H1 (cell line): ENCODE data around the gene PARP1.

Experiments used
- CREB1 ChIP-seq: IDR thresholded peaks from 2 replicates; pipeline ENCODE4 v1.6.1; 2012; ENCODE audit warnings: inconsistent platforms
- GABPA ChIP-seq: IDR thresholded peaks from 2 replicates; pipeline ENCODE4 v1.6.1; 2011; ENCODE audit warnings: mild to moderate bottlenecking, low read length, moderate library complexity, borderline replicate concordance; ENCODE audit not compliant: insufficient read depth
- GTF2F1 ChIP-seq: IDR thresholded peaks from 2 replicates; pipeline ENCODE4 v1.6.1; 2012; ENCODE audit warnings: low read depth, low read length, improper control_type of control experiment, borderline replicate concordance
- KDM5A ChIP-seq: fragments of 200-600 bp; IDR thresholded peaks from 2 replicates; pipeline ENCODE4 v1.7.1; 2012; ENCODE audit warnings: mild to moderate bottlenecking, low read length, inconsistent platforms, mixed read lengths
- POLR2A ChIP-seq, 2 experiments: IDR thresholded peaks; 1 replicate in 1 of 2; 2 replicates in 1 of 2; pipeline ENCODE4 v1.6.1; 2011; ENCODE audit warnings: low read depth in 2 of 2, low read length in 2 of 2, mild to moderate bottlenecking in 2 of 2; ENCODE audit errors: control extremely low read depth in 1 of 2
- POLR2AphosphoS5 ChIP-seq: IDR thresholded peaks from 2 replicates; pipeline ENCODE4 v1.6.1; 2011; ENCODE audit warnings: low read depth, low read length
- RAD21 ChIP-seq, 2 experiments: IDR thresholded peaks in 1 of 2; conservative IDR thresholded peaks in 1 of 2; 2 replicates each; pipeline ENCODE4 v1.6.1; 2011; ENCODE audit warnings: low read depth in 2 of 2, low read length in 2 of 2, improper control_type of control experiment in 1 of 2, inconsistent platforms in 1 of 2, mild to moderate bottlenecking in 1 of 2, moderate library complexity in 1 of 2
- RFX5 ChIP-seq: IDR thresholded peaks from 2 replicates; pipeline ENCODE4 v1.6.1; 2011; ENCODE audit warnings: low read depth, low read length, improper control_type of control experiment, borderline replicate concordance
- ZNF274 ChIP-seq: IDR thresholded peaks from 2 replicates; pipeline ENCODE4 v1.7.0; 2012; ENCODE audit warnings: low read length, borderline replicate concordance; ENCODE audit errors: extremely low read depth
- TF ChIP-seq, protein P1 (sequence below): IDR thresholded peaks from 2 replicates; pipeline ENCODE4 v1.6.1; 2012; ENCODE audit warnings: inconsistent platforms
- TF ChIP-seq, protein P2 (sequence below): fragments of 300-600 bp; sonication (generic); IDR thresholded peaks from 2 replicates; pipeline ENCODE4 v1.7.1; 2012; ENCODE audit warnings: low read length, moderate library complexity, mild to moderate bottlenecking, inconsistent platforms; ENCODE audit not compliant: insufficient replicate concordance
- TF ChIP-seq, protein P3 (sequence below), 3 experiments: IDR thresholded peaks; 1 replicate in 2 of 3; 2 replicates in 1 of 3; pipeline versions ENCODE4 v1.5.1 to v1.6.1; 2011; ENCODE audit warnings: low read length in 3 of 3, mild to moderate bottlenecking in 3 of 3, inconsistent platforms in 2 of 3, low read depth in 1 of 3, moderate library complexity in 1 of 3; ENCODE audit not compliant: insufficient read depth in 1 of 3; ENCODE audit errors: control extremely low read depth in 1 of 3
- TF ChIP-seq, protein P4 (sequence below): IDR thresholded peaks from 2 replicates; pipeline ENCODE4 v1.6.1; 2011; ENCODE audit warnings: low read length, improper control_type of control experiment

DNA sequence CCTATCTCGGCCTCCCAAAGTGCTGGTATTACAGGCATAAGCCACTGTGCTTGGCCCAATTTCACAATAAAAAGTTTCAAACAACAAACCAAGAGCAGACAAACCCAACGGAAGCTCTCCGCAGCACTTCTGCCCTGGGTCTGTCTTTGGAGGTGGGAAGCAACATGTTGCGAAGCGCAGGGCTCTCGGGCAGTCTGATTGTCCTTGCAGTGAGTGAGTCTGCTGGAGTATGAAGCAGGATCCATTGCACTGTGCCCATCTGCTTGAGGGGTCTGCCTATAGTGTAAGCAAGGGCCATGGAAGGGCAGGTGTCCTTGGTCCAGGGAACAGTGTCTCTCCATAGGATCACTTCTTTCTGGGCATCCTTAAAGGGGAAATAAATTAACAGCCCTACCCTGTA is 14.6 kb upstream of the PARP1 start:
- TF ChIP-seq KDM5A (no peak), POLR2AphosphoS5 (no peak), POLR2A (IDR thresholded peaks at IDR 0.05; ENCODE audit: control extremely low read depth in 1 of 2, low read depth in 2 of 2, low read length in 2 of 2) (no peak), GTF2F1 (no peak), RFX5 (no peak), ZNF274 (no peak), GABPA (no peak), RAD21 (IDR thresholded peaks at IDR 0.05 in 1 of 2, conservative IDR thresholded peaks at IDR 0.05 in 1 of 2; ENCODE audit: low read depth in 2 of 2, low read length in 2 of 2) (no peak), CREB1 (no peak)
- TF ChIP-seq, protein P1, sequence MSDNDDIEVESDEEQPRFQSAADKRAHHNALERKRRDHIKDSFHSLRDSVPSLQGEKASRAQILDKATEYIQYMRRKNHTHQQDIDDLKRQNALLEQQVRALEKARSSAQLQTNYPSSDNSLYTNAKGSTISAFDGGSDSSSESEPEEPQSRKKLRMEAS = no peak
- TF ChIP-seq, protein P2, sequence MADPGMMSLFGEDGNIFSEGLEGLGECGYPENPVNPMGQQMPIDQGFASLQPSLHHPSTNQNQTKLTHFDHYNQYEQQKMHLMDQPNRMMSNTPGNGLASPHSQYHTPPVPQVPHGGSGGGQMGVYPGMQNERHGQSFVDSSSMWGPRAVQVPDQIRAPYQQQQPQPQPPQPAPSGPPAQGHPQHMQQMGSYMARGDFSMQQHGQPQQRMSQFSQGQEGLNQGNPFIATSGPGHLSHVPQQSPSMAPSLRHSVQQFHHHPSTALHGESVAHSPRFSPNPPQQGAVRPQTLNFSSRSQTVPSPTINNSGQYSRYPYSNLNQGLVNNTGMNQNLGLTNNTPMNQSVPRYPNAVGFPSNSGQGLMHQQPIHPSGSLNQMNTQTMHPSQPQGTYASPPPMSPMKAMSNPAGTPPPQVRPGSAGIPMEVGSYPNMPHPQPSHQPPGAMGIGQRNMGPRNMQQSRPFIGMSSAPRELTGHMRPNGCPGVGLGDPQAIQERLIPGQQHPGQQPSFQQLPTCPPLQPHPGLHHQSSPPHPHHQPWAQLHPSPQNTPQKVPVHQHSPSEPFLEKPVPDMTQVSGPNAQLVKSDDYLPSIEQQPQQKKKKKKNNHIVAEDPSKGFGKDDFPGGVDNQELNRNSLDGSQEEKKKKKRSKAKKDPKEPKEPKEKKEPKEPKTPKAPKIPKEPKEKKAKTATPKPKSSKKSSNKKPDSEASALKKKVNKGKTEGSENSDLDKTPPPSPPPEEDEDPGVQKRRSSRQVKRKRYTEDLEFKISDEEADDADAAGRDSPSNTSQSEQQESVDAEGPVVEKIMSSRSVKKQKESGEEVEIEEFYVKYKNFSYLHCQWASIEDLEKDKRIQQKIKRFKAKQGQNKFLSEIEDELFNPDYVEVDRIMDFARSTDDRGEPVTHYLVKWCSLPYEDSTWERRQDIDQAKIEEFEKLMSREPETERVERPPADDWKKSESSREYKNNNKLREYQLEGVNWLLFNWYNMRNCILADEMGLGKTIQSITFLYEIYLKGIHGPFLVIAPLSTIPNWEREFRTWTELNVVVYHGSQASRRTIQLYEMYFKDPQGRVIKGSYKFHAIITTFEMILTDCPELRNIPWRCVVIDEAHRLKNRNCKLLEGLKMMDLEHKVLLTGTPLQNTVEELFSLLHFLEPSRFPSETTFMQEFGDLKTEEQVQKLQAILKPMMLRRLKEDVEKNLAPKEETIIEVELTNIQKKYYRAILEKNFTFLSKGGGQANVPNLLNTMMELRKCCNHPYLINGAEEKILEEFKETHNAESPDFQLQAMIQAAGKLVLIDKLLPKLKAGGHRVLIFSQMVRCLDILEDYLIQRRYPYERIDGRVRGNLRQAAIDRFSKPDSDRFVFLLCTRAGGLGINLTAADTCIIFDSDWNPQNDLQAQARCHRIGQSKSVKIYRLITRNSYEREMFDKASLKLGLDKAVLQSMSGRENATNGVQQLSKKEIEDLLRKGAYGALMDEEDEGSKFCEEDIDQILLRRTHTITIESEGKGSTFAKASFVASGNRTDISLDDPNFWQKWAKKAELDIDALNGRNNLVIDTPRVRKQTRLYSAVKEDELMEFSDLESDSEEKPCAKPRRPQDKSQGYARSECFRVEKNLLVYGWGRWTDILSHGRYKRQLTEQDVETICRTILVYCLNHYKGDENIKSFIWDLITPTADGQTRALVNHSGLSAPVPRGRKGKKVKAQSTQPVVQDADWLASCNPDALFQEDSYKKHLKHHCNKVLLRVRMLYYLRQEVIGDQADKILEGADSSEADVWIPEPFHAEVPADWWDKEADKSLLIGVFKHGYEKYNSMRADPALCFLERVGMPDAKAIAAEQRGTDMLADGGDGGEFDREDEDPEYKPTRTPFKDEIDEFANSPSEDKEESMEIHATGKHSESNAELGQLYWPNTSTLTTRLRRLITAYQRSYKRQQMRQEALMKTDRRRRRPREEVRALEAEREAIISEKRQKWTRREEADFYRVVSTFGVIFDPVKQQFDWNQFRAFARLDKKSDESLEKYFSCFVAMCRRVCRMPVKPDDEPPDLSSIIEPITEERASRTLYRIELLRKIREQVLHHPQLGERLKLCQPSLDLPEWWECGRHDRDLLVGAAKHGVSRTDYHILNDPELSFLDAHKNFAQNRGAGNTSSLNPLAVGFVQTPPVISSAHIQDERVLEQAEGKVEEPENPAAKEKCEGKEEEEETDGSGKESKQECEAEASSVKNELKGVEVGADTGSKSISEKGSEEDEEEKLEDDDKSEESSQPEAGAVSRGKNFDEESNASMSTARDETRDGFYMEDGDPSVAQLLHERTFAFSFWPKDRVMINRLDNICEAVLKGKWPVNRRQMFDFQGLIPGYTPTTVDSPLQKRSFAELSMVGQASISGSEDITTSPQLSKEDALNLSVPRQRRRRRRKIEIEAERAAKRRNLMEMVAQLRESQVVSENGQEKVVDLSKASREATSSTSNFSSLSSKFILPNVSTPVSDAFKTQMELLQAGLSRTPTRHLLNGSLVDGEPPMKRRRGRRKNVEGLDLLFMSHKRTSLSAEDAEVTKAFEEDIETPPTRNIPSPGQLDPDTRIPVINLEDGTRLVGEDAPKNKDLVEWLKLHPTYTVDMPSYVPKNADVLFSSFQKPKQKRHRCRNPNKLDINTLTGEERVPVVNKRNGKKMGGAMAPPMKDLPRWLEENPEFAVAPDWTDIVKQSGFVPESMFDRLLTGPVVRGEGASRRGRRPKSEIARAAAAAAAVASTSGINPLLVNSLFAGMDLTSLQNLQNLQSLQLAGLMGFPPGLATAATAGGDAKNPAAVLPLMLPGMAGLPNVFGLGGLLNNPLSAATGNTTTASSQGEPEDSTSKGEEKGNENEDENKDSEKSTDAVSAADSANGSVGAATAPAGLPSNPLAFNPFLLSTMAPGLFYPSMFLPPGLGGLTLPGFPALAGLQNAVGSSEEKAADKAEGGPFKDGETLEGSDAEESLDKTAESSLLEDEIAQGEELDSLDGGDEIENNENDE = no peak
- TF ChIP-seq, protein P3, sequence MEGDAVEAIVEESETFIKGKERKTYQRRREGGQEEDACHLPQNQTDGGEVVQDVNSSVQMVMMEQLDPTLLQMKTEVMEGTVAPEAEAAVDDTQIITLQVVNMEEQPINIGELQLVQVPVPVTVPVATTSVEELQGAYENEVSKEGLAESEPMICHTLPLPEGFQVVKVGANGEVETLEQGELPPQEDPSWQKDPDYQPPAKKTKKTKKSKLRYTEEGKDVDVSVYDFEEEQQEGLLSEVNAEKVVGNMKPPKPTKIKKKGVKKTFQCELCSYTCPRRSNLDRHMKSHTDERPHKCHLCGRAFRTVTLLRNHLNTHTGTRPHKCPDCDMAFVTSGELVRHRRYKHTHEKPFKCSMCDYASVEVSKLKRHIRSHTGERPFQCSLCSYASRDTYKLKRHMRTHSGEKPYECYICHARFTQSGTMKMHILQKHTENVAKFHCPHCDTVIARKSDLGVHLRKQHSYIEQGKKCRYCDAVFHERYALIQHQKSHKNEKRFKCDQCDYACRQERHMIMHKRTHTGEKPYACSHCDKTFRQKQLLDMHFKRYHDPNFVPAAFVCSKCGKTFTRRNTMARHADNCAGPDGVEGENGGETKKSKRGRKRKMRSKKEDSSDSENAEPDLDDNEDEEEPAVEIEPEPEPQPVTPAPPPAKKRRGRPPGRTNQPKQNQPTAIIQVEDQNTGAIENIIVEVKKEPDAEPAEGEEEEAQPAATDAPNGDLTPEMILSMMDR (IDR thresholded peaks at IDR 0.05; ENCODE audit: control extremely low read depth in 1 of 3, insufficient read depth in 1 of 3, low read depth in 1 of 3, low read length in 3 of 3) = no peak
- TF ChIP-seq, protein P4, sequence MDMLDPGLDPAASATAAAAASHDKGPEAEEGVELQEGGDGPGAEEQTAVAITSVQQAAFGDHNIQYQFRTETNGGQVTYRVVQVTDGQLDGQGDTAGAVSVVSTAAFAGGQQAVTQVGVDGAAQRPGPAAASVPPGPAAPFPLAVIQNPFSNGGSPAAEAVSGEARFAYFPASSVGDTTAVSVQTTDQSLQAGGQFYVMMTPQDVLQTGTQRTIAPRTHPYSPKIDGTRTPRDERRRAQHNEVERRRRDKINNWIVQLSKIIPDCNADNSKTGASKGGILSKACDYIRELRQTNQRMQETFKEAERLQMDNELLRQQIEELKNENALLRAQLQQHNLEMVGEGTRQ = no peak
